HG03432 (cell line): ENCODE data around the gene RPL13A.
"Not testable (repeated sequence)": the region's sequence is repeated elsewhere in the genome, so short reads cannot be mapped to it uniquely, and the experiment has no call there.

Experiments used
- ATAC-seq: cut with Tn5 transposase; IDR thresholded peaks from one replicate; pipeline ENCODE4 v1.9.1; 2021; ENCODE audit warnings: mild to moderate bottlenecking, moderate library complexity; ENCODE audit not compliant: unreplicated experiment

Gene RPL13A

GRCh38 chr19:49455773-49456172 is 31.6 kb upstream of the RPL13A start:
- no peak for ATAC-seq

DNA sequence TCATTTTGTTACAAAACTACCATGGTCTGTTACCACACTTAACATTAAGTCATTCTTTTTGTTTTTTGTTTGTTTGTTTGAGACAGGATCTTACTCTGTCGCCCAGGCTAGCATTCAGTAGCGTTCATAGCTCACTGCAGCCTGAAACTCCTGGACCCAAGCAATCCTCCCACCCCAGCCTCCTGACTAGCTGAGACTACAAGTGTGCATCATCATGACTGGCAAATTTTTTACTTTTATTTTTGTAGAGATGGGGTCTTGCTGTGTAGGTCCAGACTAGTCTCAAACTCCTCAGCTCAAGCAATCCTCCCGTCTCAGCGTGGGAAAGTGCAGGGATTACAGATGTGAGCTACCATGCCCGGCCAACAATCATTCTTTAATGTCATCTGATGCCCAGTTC is 31.1 kb upstream of the RPL13A start:
- no peak for ATAC-seq

GRCh38 chr19:49458567-49458903 is 28.9 kb upstream of the RPL13A start:
- ATAC-seq, result no peak

GRCh38 chr19:49459388-49459787 is 28.0 kb upstream of the RPL13A start:
- no peak for ATAC-seq

DNA sequence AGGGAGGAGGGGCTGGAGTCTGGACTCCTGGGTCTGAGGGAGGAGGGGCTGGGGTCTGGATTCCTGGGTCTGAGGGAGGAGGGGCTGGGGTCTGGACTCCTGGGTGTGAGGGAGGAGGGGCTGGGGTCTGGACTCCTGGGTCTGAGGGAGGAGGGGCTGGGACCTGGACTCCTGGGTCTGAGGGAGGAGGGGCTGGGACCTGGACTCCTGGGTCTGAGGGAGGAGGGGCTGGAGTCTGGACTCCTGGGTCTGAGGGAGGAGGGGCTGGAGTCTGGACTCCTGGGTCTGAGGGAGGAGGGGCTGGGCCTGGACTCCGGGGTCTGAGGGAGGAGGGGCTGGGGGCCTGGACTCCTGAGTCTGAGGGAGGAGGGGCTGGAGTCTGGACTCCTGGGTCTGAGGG is 26.3 kb upstream of the RPL13A start:
- not testable (repeated sequence) for ATAC-seq

GRCh38 chr19:49461656-49462055 is 25.8 kb upstream of the RPL13A start:
- ATAC-seq, result no peak

DNA sequence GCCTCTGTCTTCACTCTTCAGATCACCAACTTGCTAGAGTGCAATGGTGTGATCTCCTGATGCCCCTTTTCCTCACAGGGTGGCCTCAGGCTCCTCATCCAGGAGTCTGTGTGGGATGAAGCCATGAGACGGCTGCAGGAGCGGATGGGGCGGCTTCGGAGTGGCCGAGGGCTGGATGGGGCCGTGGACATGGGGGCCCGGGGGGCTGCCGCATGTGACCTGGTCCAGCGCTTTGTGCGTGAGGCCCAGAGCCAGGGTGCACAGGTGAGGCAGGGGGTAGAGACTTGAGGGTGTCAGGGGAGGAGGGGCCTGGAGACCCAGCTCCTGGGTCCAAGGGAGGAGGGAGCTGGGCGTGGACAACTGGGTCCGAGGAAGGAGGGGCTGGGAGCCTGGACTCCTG is 24.9 kb upstream of the RPL13A start:
- no peak for ATAC-seq

DNA sequence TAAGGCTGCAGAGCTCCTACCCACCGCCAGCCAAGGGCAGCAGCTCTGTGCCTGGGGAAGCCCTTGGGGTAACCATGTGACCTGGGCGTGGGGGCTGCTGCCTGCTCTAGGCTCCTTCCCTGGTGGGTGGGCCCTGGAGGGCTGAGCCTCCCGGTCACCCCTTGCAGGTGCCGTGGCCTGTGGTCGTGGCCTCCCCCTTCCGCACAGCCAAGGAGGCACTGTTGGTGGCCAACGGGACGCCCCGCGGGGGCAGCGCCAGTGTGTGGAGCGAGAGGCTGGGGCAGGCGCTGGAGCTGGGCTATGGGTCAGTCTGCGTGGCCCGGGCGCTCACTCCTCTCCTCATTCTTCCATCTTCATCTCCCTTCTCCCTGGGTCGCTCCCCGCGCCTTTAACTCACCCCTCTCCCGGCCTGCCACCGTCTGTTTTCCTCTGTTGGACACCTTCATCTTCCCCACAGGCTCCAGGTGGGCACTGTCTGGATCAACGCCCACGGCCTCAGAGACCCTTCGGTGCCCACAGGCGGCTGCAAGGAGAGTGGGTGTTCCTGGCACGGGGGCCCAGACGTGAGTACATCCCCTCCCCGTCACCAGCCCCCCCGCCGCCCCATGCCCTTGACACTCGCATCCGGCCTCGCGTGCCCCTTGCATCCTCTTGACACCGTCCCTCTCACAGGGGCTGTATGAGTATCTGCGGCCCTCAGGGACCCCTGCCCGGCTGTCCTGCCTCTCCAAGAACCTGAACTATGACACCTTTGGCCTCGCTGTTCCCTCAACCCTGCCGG is 23.3 kb upstream of the RPL13A start:
- ATAC-seq, result no peak

- ATAC-seq, result no peak
Measured at GRCh38 chr19:49465371-49465770, 22.0 kb upstream of the RPL13A start.

- ATAC-seq, result no peak
Measured at GRCh38 chr19:49468199-49468598, 19.2 kb upstream of the RPL13A start.

- ATAC-seq, result peak; percentile 47
Measured at GRCh38 chr19:49468746-49469447, 18.5 kb upstream of the RPL13A start.

DNA sequence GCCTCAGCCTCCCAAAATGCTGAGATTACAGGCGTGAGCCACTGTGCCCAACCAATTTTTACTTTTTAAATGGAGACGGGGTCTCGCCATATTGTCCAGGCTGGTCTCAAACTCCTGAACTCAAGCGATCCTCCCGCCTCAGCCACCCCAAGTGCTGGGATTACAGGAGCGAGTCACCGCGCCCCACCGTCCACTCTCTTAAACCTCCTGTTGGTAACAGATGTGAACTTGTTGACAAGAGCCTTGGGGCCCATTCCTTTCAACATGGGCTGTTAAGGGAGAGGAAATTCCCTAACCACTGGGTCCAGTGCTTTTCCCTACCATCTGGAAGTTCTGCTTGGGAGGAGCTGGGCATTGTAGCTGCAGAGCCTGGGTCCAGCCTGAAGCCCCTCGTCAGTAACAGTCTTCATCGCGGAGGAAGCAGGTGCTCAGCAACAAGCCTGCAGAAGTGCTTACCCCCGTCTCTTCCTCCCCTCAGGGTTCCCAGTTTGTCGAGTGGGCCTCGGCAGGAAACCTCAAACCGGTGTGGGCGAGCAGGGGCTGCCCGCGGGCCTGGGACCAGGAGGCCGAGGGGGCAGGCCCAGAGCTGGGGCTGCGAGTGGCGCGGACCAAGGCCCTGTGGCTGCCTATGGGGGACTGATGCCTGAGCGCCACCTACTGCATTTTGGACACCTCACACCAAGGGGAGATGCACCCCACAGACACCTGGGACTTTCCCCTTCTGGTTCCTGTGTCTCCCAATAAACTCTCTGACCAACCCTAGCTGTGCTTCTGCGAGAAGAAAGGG is 17.4 kb upstream of the RPL13A start:
- no peak for ATAC-seq

DNA sequence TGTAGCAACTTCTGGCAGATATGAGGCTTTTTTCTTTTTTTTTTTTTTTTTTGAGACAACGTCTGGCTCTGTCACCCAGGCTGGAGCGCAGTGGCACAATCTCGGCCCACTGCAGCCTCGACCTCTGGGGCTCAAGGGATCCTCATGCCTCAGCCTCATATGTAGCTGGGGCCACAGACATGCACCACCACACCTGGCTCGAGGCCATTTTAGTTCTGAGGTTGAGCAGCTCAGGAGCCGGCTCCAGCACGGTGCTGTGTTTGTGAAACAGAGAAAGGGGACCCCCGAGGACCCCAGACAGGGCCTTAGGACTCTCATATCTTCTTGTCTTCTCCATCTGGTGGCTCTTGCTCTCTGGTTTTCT is 16.8 kb upstream of the RPL13A start:
- no peak for ATAC-seq

GRCh38 chr19:49472936-49473335 is 14.5 kb upstream of the RPL13A start:
- ATAC-seq, result no peak

DNA sequence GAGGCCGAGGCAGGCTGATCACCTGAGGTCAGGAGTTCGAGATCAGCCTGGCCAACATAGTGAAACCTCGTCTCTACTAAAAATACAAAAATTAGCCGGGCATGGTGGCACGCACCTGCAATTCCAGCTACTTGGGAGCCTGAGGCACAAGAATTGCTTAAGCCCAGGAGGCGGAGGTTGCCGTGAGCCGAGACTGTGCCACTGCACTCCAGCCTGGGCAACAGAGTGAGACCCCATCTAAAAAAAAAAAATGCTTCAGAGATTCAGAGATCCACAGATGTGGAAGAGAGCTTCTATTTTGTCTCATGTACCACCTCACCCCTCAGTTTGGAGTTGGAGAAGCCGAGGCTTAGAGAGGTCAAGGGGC is 13.9 kb upstream of the RPL13A start:
- ATAC-seq, result not testable (repeated sequence)

GRCh38 chr19:49473868-49474541 is 13.4 kb upstream of the RPL13A start, which contains the start of gene FLT3LG:
Gene FLT3LG, plus strand, starts transcription at chr19:49474215. Its CDS starts 425 bp downstream, at chr19:49474640.
- peak; percentile 58 for ATAC-seq

DNA sequence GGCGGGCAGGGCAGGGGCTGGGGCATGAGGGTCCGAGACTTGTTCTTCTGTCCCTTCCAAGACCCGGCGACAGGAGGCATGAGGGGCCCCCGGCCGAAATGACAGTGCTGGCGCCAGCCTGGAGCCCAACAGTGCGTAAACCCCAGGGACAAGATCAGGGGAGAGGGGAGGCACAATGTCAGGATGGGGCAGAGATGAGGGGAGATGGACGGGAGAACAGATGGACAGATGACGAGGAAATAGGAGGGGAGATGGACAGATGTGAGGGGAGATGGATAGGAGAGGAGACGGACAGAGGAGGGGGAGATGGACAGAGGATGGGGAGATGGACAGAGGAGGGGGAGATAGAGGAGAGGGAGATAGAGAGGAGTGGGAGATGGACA is 12.9 kb upstream of the RPL13A start:
- no peak for ATAC-seq

DNA sequence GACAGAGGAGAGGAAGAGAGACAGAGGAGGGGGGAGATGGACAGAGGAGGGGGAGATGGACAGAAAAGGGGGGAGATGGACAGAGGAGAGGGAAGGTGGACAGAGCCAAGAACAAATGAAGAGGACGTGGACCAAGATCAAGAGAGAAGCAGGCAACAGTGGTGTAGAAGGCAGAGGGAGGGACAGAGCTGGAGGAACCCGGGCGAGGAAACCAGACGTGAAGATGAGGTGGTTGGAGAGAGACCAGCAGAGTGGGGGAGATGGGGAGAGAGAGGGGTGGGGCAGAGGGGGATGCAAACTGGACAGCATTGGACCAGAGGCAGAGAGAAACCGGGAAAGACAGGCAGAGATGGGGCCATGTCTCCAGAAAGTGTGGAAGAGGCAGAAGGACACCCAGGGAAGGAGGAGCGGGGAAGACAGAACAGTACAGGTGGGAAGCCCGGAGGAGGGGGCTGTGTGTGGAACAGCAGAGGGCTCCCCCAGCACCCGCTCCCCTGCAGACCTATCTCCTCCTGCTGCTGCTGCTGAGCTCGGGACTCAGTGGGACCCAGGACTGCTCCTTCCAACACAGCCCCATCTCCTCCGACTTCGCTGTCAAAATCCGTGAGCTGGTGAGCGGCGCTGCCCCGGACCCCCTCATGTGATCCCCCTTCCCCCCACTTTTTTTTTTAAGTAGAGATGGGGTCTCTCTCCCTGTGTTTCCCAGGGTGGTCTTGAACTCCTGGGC is 12.1 kb upstream of the RPL13A start:
- ATAC-seq, result no peak

- ATAC-seq, result no peak
Measured at GRCh38 chr19:49475995-49476880, 11.2 kb upstream of the RPL13A start.
